GM12874 (cell line): ENCODE measurements around the gene REEP5.

Experiments
- CTCF ChIP-seq: IDR thresholded peaks from 2 replicates; pipeline ENCODE4 v1.5.1; 2011; ENCODE audit warnings: low read depth, mild to moderate bottlenecking, control low read depth, low read length, moderate library complexity; ENCODE audit not compliant: insufficient read depth

REEP5 gene

GRCh38 chr5:112923988-112924387 is 2.0 kb upstream of the REEP5 start:
- no peak for TF ChIP-seq CTCF

- no peak for TF ChIP-seq CTCF
Observed at GRCh38 chr5:112923148-112923917, 1.3 kb upstream of the REEP5 start.

GRCh38 chr5:112921026-112921832 is 798 bp downstream of the REEP5 start:
- no peak for TF ChIP-seq CTCF

GRCh38 chr5:112919972-112920371 is 2.1 kb downstream of the REEP5 start:
- TF ChIP-seq CTCF = no peak

GRCh38 chr5:112918679-112919078 is 3.3 kb downstream of the REEP5 start:
- no peak for TF ChIP-seq CTCF

GRCh38 chr5:112918136-112918535 is 3.9 kb downstream of the REEP5 start:
- no peak for TF ChIP-seq CTCF

GRCh38 chr5:112917453-112917995 is 4.5 kb downstream of the REEP5 start:
- TF ChIP-seq CTCF = peak; percentile 48; the same call in 1 of the 2 replicates
